ENCODE measurements around the gene UBAC2.
"Not testable (repeated sequence)": the region's sequence is repeated elsewhere in the genome, so short reads cannot be mapped to it uniquely, and the experiment has no call there.

Gene UBAC2

DNA sequence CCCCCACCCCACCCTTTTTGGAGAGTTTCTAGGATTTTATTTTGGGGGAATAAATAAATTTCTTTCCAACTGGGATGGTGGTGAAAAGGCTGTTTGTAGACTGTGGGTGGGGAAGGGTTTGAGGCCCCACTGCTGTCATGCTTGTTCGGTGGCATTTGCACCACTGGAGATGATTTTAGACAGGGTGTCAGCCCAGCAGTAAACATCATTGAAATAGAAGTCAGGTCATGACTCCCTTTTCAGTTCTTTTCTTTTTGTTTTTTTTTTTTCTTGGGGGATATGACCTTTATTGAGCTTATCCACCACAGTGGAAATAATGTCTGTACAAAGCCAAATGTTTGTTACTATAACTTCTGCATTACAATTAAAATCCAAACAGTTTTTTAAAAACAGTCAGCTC lies 14.1 kb downstream of the UBAC2 start:
- no peak for DNase-seq (ENCODE audit: low read depth, low spot score)

DNA sequence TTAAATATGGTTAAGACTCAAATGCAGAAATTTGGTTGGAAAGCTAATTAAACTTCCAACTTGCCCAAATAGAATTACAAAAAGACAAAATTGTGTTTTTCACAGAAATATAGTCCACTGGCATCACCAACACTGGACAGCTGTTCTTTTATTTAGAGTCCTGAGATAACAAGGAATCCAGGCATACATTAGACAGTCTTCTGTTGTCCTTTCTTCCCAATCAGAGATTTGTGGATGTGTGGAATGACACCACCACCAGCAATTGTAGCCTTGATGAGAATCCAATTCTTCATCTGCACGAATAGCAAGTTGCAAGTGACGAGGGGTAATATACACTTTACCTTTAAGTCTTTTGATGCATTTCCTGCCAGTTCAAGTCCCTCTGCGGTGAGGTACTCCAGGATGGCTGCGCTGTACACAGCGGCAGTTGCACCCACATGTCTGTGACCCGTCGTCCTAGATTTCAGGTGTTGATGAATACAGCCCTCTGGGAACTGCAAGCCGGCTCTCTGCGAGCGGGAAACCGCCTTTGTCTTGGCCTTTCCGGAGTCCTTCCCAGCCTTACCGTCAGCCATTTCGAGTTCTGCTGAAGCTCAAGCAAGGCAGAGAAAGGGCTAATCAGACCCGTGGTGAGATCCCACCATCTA lies 14.7 kb downstream of the UBAC2 start:
- peak; percentile 32 for DNase-seq (ENCODE audit: low read depth, low spot score)

DNA sequence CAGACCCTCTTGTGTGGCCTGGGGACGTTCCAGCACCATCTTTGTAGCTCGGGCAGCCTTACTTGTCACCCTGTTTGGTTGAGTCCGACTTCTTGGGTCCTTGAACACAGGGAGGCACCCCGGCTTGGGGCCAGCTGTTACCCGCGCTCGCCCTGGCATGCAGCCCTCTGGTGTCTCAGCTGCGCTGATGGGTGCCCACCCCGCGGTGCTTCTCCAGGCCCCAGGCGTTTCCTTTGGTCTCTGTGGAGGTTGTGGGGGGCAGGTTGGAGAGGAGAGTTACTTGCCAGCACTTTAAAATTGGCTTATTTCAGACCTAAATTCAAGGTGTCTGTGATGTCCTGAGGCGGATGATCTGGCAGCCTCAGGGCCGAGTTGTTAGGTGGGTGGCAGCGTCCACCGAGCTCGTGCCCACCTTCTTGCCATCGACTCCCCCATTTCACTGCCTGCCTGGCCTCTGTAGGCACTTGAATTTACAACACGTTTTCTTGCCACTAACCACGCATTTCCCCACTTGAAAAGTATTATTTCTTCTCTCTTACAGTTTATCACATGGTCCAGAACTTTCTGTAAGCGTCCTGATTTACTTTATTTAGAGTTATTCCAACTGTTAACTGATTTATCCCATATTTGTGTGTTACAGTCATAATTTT lies 16.9 kb downstream of the UBAC2 start:
- DNase-seq (ENCODE audit: low read depth, low spot score) = no peak

DNA sequence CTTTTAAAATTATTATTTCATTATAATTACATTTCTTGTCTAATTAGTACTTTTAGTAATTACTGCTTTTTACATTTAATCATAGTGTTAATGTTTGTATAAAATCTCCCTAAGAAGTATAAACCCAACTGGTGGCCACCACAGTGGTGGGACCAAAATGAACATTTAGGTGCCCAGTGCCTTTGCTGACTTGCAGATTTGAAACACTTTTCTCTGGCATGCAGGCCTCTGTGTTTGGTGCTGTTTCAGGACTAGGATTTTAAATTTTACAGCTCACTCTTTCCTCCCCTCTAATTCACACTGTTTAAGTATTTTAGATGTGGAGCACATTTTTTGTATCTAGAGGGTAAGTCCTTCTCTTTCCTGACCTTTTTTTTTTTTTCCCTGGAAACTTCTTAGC lies 17.5 kb downstream of the UBAC2 start:
- DNase-seq (ENCODE audit: low read depth, low spot score) = no peak

DNA sequence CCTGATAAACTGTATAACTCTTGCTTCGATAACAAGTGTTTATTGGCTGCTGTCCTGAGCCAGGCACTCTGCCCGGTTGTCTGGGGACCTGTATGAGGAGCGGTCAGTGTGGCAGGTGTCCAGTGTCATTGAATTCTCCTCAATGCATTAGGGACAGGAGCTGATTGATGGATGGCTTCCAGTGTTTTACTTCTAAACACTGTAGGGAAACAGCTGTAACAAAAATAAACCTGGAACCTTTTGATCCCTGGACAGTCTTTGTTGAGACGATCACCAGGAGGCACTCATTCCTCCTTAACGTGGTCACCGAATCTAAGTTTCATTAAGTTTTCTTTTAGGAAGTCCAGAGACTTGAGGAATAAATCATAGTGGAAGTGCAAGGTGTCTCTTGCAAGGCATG lies 17.9 kb downstream of the UBAC2 start:
- no peak for DNase-seq (ENCODE audit: low read depth, low spot score)

DNA sequence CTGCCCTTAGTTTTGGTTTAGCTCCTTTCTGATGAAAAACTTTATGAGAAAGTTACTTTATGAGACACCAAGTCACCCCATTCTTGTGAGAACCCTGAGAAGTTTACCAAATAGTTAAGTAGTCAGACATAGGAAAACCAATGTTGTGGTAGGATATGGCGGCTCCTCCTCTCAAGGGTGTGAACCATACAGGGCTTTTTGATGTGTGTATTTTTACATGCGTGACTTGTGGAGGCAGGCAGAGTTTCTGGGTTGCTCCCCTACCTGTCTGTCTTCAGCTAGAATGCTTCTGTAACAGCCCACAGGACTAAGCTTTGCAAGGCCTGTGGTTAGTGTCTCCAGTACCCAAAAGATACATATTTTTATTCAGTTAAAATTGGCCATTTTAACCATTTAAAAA lies 18.3 kb downstream of the UBAC2 start:
- DNase-seq (ENCODE audit: low read depth, low spot score) = peak; percentile 40

DNA sequence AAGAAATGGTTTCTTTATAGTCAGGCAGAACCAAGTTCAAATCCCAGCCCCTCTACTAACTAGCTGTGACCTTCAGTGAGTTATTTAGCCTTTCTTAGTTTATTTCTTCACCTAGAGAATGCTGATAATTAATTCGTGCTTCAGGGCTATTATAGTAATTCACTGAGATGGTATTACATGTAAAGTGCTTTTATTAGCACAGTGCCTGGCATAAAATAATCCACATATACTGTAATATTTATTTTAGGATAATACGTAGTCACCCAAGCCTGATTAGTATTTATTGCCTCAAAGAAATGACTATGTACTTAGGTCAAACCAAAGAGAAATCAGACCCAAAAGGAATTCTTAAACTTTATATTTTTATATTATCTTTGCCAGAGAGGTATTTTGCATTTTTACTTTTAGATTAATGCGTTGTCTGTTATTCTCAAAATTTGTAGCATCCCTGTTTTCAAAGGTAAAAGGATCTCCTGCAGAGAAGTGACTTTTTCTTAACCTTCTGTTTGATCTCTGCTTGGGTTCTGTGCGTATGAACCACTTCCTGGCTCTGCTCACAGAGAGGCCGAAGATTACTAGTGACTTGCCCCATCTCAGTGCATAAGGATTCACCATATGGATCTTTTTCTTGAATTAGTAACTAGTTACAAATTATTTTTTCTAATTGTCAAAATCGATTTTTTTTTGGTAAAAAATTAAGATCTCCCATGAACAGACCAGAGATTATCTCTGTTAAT lies 19.7 kb downstream of the UBAC2 start:
- DNase-seq (ENCODE audit: low read depth, low spot score) = no peak

DNA sequence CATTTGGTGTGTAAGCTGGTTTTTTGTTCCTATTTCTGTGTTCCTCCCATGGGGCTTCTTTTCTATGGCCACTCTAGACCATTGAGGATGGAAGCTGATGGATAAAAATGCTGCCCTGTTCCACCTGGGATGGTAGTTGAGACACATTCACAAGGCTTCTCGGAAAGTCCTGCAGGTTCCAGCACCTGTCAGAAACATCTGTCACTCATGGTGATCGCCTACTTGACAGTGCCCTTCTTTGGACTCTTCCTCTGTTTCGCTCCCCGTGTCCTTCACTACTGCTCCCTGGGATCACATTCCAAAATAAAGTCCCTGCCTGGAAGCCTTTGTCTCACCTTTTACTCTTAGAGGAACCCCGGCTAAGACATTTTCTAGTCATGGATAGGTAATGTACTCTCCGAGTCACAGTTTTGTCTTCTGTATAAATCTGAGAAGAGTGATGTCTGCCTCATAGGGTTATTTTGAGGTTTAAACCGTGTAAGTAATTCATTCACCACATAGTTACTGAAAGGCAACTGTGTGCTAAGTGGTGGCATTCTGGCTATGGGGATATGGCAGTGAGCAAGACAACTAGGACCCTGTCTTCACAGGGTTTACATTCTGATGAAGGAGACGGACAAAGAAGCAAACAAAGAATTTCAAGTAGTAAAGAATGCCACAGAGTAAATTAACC lies 21.0 kb downstream of the UBAC2 start:
- no peak for DNase-seq (ENCODE audit: low read depth, low spot score)

DNA sequence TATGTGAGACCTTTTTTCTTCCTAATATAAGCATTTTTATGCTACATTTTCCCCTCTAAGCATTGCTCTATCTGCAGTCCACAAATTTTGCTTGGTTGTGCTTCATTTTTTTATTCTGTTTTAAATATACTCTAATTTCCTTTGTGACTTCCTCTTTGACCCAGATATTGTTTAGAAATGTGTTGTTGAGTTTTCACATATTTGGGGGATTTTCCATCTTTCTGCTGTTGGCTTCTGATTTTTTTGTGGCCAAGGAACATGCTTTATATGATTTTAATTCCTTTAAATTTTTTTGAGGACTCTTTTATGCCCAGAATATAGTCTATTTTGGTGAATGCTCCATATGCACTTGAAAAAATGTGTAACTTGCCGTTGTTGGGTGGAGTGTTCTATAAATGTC lies 22.9 kb downstream of the UBAC2 start:
- no peak for DNase-seq (ENCODE audit: low read depth, low spot score)

DNA sequence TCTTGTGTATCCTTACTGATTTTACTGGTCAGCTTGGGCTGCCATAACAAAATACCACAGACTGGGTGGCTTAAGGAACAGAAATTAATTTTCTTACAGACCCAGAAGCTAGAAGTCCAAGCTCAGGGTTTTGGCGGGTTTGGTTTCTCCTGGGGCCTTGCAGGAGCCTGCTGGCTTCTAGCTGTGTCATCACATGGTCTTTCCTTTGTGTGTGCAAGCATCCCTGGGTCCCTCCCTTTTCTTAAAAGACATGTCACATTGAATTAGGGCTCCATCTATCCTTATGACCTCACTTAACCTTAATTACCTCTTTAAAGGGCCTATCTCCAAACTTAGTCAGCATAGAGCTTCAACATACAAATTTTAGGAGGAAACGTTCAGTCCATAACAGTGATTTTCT lies 23.4 kb downstream of the UBAC2 start:
- no peak for DNase-seq (ENCODE audit: low read depth, low spot score)

DNA sequence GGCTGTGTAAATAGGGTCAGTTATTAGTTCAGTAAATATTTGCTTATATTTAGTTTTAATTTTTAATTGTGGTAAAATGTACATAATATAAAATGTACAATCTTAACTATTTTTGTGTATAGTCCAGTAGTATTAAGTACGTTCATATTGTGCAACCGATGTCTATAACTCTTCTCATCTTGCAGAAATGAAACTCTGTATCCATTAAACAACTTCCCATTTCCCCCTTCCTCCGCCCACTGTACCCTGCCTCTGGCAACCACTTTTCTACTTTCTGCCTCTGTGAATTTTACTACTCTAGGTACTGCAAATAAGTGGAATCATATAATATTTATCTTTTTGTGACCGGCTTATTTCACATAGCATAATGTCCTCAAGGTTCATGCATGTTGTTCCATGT lies 24.4 kb downstream of the UBAC2 start:
- no peak for DNase-seq (ENCODE audit: low read depth, low spot score)

DNA sequence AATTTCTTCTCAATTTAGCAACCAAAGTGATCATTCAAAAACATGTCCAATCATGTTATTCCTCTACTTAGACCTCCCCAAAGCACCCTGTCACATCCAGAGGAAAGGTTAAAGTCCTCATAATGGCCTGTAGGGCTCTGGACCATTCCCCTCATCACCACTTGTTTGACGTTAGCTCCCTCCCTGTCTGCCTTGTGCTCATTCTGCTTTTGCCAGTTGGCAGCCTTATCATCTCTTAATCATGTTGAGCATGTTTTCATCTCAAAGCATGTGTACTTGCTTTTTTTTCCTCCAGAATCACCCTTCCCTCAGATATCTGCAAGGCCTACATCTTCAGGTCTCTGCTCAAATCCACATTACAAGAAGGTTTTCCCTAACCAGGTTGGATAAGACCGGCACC lies 25.9 kb downstream of the UBAC2 start:
- DNase-seq (ENCODE audit: low read depth, low spot score) = no peak

DNA sequence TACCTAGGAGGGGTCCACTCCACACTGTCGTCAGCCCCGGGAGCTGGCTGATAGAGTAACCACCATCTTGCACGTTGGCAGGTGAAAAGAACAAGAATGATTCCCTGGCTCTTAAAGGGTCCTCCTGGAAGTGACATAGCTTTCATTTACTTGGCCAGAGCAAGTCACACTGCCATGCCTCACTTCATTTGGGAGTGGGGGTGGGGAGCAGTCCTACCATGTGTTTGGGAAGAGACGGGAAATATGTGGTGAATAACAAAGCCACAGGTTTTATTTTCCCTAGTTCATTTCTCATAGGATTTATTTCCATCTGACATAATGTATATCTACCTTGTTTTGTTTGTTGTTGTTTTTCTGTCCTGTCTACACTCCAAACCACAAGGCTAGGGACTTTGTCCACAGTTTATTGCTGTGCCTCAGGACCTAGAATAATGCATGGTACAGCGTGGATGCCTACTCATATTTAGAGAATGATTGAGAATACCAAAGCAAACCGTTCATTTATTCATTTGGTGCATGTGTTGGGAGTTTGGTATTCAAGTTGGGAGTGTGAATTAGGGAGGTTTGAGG lies 26.8 kb downstream of the UBAC2 start:
- no peak for DNase-seq (ENCODE audit: low read depth, low spot score)

DNA sequence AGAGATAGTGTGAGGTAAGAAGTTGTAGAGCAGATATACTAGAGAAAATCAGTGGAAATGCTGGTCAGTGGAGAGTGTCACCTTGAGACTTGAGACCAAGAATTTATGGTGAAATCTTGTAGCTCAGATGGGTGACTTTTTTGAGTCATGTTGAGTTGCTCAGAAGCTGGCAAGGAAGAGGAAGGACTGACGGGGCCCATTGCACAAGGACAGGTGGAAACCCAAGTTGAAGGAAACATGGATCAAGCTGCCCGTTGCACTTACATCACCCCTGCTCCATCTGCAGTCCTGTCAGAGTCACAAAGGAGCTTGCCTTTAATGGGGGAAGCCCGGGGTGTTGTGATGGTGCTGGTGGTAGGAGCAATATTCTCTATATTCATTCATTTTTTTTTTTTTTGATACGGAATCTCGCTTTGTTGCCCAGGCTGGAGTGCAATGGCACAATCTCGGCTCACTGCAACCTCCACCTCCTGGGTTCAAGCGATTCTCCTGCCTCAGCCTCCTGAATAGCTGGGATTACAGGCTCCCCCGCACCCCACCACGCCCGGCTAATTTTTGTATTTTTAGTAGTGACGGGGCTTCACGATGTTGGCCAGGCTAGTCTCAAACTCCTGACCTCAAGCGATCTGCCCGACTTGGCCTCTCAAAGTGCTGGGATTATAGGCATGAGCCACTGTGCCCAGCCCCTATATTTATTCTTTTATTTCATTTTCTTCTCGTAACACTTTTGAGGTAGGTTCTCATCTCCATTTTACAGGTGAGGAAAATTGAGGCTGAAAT lies 27.4 kb downstream of the UBAC2 start:
- DNase-seq (ENCODE audit: low read depth, low spot score) = no peak

DNA sequence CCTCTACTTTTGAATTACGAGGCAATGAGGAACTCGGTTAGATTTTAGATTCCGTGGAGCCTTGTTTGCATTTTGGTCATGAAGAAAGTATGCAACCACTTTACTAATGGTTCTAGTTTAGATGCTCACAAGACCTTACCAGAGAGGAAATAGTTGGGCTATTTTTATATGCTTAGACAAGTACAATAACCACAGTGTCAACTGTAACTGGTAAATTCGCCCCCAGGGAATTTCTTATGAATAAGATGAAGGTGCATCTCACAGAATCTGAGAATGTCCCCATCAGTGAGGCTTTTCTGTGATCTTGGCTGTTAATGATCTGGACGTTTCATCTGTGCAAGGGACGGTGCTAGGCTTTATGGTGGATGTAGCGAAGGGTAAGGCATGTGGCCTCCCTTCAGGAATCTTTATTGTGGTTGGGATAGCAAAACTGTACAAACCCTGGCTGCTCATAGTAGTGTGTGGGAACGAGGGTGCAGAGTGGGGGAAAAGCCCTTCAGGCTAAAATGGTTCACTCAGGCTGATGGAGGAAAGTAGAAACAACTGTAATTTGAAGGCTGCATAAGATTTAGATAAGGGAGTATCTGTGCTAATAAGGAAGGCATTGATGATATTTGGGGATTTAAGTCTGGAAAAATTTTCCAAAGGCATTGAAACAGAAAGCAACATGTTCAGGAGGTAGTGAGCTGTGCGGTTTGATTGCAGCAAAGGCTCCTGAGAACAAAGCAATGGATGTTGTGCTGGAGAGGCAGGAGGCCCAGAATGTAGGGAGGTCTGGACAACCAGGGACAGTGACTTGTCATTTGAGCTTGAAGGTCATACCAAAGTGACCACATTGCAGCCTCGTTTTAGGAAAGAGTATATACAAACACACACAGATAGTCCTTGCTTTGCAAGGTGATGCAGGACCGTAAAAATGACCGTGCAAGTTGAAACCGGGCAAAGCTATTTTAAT lies 28.4 kb downstream of the UBAC2 start:
- no peak for DNase-seq (ENCODE audit: low read depth, low spot score)

DNA sequence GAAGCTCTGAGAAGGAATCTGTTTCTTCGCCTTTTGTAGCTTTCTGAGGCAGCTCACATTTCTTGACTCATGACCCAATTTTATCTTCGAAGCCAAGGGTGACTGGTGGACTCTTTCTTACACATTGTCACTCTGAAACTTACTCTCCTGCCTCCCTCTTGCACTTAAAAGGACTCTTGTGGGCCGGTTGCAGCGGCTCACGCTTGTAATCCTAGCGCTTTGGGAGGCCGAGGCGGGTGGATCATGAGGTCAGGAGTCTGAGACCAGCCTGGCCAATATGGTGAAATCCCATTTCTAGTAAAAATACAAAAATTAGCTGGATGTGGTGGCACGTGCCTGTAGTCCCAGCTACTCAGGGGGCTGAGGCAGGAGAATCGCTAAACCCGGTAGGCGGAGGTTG lies 29.9 kb downstream of the UBAC2 start:
- DNase-seq (ENCODE audit: low read depth, low spot score) = not testable (repeated sequence)

DNA sequence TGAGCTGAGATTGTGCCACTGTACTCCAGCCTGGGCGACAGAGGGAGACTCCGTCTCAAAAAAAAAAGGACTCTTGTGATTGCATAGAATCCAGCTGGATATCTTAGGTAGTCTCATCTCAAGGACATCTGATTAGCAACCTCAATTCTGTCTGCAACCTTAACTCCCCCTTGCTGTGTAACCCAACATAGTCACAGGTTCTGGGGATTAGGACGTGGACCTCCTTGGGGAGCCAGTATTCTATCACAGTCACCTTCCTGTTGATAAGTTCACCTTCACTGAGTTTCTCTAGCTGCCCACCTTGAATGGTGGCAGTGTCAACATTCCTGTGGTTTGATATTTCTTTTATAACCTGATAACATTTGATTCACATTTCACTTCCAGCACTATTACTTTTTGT lies 30.3 kb downstream of the UBAC2 start:
- no peak for DNase-seq (ENCODE audit: low read depth, low spot score)

DNA sequence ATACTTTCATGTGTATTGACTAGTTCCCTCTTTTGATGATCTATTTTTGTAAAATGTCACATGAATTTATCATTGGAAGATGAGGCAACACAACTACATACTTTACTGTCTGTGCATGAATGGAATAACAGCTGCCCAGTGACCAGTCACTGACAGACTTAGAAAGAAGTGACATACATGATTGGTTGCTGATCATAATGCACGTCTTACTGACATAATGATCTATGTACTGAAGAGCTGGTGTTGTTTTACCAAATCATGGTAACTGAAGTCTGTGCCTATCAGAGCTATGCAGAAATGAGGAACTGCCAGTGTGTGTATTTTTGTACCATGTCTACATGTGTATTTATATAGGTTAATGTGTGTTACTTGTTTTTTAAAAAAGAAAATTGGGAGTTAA lies 31.1 kb downstream of the UBAC2 start:
- no peak for DNase-seq (ENCODE audit: low read depth, low spot score)

DNA sequence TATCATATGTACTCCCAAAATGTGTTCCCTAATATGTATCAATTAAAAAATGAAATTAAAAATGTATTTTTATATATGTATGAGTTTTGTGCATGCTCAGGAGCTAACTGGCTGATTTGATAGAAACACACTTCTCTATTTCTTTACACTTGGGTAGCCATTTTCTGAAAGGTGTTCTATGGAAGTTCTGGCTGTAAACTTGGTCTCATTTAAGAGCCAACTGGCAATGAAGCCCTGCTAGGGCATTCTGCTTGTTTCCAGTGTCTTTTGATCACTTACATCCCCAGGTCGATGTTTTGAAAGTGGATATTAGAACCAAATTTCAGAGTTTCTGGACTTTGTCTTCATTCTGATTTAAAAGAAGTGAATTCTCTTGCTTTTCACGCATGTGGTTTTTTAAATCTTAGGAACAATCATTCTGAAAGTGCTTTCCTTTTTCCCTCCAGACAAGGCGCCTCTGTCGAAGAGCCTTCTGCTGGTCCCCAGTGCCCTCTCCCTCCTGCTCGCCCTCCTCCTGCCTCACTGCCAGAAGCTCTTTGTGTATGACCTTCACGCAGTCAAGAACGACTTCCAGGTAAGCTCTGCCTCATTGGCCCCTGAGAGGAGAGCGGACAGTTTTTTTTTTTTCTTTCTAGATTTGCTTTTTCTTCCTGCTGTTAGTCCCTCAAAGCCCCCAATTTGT lies 37.5 kb downstream of the UBAC2 start:
- DNase-seq (ENCODE audit: low read depth, low spot score) = no peak

DNA sequence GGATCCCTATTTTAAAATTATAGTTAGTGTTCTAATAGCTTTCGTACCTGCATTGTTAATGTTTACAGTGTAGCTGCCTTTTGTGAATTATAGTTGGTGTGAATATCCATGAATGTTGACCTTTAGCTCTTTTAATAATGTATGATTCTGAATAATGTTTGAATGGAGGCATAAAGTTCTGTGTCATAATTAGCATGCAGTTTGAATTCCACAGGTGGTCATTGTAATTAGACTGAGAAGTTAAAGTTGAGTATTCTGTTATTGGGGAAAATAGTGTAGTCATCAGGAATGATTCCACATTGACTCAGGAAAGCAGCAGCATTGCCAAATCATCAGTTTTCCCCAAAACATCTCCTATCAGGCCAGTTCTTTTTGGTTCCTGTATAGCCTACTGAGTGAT lies 45.4 kb downstream of the UBAC2 start:
- DNase-seq (ENCODE audit: low read depth, low spot score) = no peak

All from activated CD4-positive, CD25-positive, alpha-beta regulatory T cell treated with anti-CD3 and anti-CD28 coated beads, Interleukin-2, amount 50 U/mL, for 16 hours (primary cell).